AG04449 (cell line): ENCODE data around the gene EXOC4.

Experiments used
- CTCF ChIA-PET: fragments of 350-600 bp; formaldehyde crosslinking; extraction: SDS; loops from one replicate; lab custom pipeline; 2021; ENCODE audit warnings: antibody characterized with exemption; lab: Yijun Ruan, JAX
- POLR2A ChIA-PET: fragments of 400-600, 350-600 bp; formaldehyde crosslinking; extraction: SDS; loops from one replicate; lab custom pipeline; 2020; ENCODE audit warnings: antibody characterized with exemption, inconsistent platforms; lab: Yijun Ruan, JAX
- DNase-seq: peaks from one replicate; pipeline ENCODE4 v3.0.0-alpha.2; 2010; ENCODE audit warnings: low read depth, low spot score
- H3K4me3 ChIP-seq: 2 replicates; pipeline ENCODE4 v1.5.1; 2011; ENCODE audit warnings: low read depth, mild to moderate bottlenecking, control low read depth, low read length
- CTCF ChIP-seq: IDR thresholded peaks from one replicate; pipeline ENCODE4 v1.5.1; 2011; ENCODE audit warnings: mild to moderate bottlenecking, moderate library complexity, low read length, control low read depth, inconsistent platforms; ENCODE audit not compliant: insufficient read depth; ENCODE audit errors: missing control alignments

The EXOC4 gene

DNA sequence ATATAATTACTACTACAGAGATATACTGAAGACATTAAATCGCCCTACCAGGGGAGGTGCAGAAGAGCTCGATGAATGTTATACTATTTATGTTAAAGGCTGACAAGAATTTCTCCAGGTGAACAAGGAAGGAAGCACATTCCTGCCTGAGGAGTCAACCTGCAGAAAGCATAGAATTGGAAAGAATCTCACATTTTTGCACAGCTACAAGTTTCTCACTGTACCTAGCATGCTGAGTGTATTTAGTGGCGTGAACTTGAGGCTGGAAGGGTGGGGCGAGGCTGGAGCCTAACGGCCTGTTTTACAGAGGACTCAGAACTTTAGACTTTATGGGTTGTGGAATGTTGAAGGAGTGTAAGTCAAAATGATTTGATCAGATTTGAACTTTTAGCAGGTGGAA lies 500.6 kb downstream of the EXOC4 start:
- no peak for DNase-seq
- H3K4me3 ChIP-seq = no peak overlapping the region
- POLR2A ChIA-PET = no interaction called here
- no peak for TF ChIP-seq CTCF
- CTCF ChIA-PET = interaction anchor here (2.1 kb wide), 1 partner anchor 11 kb away, joined by 9 read pairs; no protein-coding TSS in a partner anchor

GRCh38 chr7:133754708-133755107 lies 501.8 kb downstream of the EXOC4 start:
- no peak for TF ChIP-seq CTCF
- CTCF ChIA-PET = interaction anchor here (1.4 kb wide), 1 partner anchor 11 kb away, joined by 7 read pairs; no protein-coding TSS in a partner anchor
- POLR2A ChIA-PET = no interaction called here
- H3K4me3 ChIP-seq = no peak overlapping the region
- no peak for DNase-seq

- CTCF ChIA-PET = interaction anchor here (1.4 kb wide), 1 partner anchor 12 kb away, joined by 7 read pairs; no protein-coding TSS in a partner anchor
- DNase-seq = no peak
- POLR2A ChIA-PET = no interaction called here
- no peak for TF ChIP-seq CTCF
- no peak overlapping the region for H3K4me3 ChIP-seq
Observed at GRCh38 chr7:133755901-133756300, 503.0 kb downstream of the EXOC4 start.

GRCh38 chr7:133761443-133761842 lies 508.6 kb downstream of the EXOC4 start:
- TF ChIP-seq CTCF = no peak
- ChIA-PET POLR2A (no interaction called here), CTCF (no interaction called here)
- no peak overlapping the region for H3K4me3 ChIP-seq
- DNase-seq = no peak

- no peak overlapping the region for H3K4me3 ChIP-seq
- CTCF ChIA-PET = no interaction called here
- POLR2A ChIA-PET = no interaction called here
- TF ChIP-seq CTCF = no peak
- no peak for DNase-seq
Observed at GRCh38 chr7:133763076-133763640, 510.3 kb downstream of the EXOC4 start.

DNA sequence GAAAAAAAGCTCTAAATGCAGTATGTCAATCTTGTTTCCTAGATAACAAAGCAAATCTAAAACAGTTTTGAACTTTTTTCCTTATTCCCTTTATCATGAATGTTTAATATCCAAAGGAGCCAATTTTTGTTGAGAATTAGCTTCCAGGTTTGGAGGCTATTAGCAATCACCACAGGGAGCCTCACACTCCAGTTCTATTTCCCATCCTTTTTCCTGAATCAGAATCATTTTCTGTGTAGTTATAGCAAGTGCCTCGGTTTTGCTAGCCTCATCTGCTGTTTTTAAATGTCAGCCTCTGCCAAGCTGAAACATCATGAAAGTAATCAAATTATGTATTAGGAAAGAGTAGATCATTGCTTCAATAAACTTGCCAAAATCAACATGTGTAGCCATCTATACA lies 516.8 kb downstream of the EXOC4 start:
- POLR2A ChIA-PET = no interaction called here
- no peak for TF ChIP-seq CTCF
- no peak for DNase-seq
- CTCF ChIA-PET = interaction anchor here (0.9 to 1.6 kb wide), 2 partner anchors 28 to 85 kb away, joined by 3 read pairs; no protein-coding TSS in a partner anchor
- no peak overlapping the region for H3K4me3 ChIP-seq
